ENCODE measurements around the gene GALM. TPM values are rescaled to one million over a fixed set of nuclear protein-coding genes. Genes with fewer than 3 reads are reported as not detected.

Gene GALM
- total and polyA plus RNA-seq, 2 of the 13 experiments (the other 11 are each of a cell fraction or from before 2014, with no cell fraction given), result 65.5 to 90.0 TPM

DNA sequence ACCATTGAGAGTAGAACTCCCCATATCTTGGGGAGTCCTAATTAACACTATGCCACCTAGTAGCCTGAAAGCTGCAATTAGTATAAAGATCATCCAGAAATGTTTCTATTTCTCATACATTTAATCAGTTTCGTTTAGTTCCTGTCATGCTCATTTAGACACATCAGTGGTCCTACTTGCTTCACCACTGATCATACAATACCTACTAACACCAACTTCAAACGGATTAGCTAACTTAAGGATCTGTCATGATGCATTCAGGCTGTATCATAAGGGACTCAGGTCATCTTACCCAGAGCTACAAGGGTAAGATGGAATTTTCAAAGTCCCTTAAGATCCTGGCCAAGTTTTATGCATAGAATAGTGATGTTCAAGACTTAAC is 78.5 kb downstream of the GALM start (continued):
- TF ChIP-seq, protein P1, sequence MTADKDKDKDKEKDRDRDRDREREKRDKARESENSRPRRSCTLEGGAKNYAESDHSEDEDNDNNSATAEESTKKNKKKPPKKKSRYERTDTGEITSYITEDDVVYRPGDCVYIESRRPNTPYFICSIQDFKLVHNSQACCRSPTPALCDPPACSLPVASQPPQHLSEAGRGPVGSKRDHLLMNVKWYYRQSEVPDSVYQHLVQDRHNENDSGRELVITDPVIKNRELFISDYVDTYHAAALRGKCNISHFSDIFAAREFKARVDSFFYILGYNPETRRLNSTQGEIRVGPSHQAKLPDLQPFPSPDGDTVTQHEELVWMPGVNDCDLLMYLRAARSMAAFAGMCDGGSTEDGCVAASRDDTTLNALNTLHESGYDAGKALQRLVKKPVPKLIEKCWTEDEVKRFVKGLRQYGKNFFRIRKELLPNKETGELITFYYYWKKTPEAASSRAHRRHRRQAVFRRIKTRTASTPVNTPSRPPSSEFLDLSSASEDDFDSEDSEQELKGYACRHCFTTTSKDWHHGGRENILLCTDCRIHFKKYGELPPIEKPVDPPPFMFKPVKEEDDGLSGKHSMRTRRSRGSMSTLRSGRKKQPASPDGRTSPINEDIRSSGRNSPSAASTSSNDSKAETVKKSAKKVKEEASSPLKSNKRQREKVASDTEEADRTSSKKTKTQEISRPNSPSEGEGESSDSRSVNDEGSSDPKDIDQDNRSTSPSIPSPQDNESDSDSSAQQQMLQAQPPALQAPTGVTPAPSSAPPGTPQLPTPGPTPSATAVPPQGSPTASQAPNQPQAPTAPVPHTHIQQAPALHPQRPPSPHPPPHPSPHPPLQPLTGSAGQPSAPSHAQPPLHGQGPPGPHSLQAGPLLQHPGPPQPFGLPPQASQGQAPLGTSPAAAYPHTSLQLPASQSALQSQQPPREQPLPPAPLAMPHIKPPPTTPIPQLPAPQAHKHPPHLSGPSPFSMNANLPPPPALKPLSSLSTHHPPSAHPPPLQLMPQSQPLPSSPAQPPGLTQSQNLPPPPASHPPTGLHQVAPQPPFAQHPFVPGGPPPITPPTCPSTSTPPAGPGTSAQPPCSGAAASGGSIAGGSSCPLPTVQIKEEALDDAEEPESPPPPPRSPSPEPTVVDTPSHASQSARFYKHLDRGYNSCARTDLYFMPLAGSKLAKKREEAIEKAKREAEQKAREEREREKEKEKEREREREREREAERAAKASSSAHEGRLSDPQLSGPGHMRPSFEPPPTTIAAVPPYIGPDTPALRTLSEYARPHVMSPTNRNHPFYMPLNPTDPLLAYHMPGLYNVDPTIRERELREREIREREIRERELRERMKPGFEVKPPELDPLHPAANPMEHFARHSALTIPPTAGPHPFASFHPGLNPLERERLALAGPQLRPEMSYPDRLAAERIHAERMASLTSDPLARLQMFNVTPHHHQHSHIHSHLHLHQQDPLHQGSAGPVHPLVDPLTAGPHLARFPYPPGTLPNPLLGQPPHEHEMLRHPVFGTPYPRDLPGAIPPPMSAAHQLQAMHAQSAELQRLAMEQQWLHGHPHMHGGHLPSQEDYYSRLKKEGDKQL (CRISPR knock-in tag; IDR thresholded peaks at IDR 0.05; ENCODE audit: low read depth), result no peak
- TF ChIP-seq, protein P2, sequence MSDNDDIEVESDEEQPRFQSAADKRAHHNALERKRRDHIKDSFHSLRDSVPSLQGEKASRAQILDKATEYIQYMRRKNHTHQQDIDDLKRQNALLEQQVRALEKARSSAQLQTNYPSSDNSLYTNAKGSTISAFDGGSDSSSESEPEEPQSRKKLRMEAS (IDR thresholded peaks at IDR 0.05), result no peak
- no peak for TF ChIP-seq ZNF460 (CRISPR knock-in tag; IDR thresholded peaks at IDR 0.05; ENCODE audit: borderline replicate concordance)
- no peak for TF ChIP-seq CBX2 (IDR thresholded peaks at IDR 0.05; ENCODE audit: low read depth, low read length)
- no peak for TF ChIP-seq CBX2 (CRISPR knock-in tag; IDR thresholded peaks at IDR 0.05; ENCODE audit: low read depth)
- TF ChIP-seq, protein P3, sequence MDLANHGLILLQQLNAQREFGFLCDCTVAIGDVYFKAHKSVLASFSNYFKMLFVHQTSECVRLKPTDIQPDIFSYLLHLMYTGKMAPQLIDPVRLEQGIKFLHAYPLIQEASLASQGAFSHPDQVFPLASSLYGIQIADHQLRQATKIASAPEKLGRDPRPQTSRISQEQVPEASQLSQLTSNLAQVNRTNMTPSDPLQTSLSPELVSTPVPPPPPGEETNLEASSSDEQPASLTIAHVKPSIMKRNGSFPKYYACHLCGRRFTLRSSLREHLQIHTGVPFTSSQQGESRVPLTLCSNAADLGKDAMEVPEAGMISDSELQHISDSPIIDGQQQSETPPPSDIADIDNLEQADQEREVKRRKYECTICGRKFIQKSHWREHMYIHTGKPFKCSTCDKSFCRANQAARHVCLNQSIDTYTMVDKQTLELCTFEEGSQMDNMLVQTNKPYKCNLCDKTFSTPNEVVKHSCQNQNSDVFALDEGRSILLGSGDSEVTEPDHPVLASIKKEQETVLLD (CRISPR knock-in tag; IDR thresholded peaks at IDR 0.05; ENCODE audit: low read depth), result no peak
- no peak for TF ChIP-seq ZNF780A (CRISPR knock-in tag; IDR thresholded peaks at IDR 0.05)
- TF ChIP-seq POLR2AphosphoS5 (IDR thresholded peaks at IDR 0.05; ENCODE audit: low read depth, low read length), result 0 out of 2 replicates have a peak, but pooled peaks have one; percentile 22
- no peak for TF ChIP-seq RFX3 (CRISPR knock-in tag; IDR thresholded peaks at IDR 0.05)

All from HepG2 (cell line).